RPMI7951 (cell line): Measurements from ENCODE around the gene PTGDR. TPM values are rescaled to one million over a fixed set of nuclear protein-coding genes. Genes with fewer than 3 reads are reported as not detected.

ENCODE experiments used
- DNase-seq: peaks from one replicate; pipeline ENCODE4 v3.0.0-alpha.2; 2012; ENCODE audit warnings: low read depth
- total RNA-seq: library from RNA; depleted of rRNA; stranded (reverse); fragments of >200 nt; shearing (Covaris generic); gene quantifications from 2 replicates; pipeline ENCODE4 v1.2.3, GENCODE V29; 2014

The PTGDR gene
- total RNA-seq, 1 experiment from 2014 or later = not detected

GRCh38 chr14:52263190-52263589 is 4.3 kb upstream of the PTGDR start:
- DNase-seq = no peak

GRCh38 chr14:52265253-52265652 is 2.2 kb upstream of the PTGDR start:
- DNase-seq = no peak

GRCh38 chr14:52266179-52266578 is 1.3 kb upstream of the PTGDR start:
- DNase-seq = peak; percentile 27

- peak; percentile 47 for DNase-seq
These were observed 716 bp upstream of the PTGDR start for GRCh38 chr14:52266782-52267181.

DNA sequence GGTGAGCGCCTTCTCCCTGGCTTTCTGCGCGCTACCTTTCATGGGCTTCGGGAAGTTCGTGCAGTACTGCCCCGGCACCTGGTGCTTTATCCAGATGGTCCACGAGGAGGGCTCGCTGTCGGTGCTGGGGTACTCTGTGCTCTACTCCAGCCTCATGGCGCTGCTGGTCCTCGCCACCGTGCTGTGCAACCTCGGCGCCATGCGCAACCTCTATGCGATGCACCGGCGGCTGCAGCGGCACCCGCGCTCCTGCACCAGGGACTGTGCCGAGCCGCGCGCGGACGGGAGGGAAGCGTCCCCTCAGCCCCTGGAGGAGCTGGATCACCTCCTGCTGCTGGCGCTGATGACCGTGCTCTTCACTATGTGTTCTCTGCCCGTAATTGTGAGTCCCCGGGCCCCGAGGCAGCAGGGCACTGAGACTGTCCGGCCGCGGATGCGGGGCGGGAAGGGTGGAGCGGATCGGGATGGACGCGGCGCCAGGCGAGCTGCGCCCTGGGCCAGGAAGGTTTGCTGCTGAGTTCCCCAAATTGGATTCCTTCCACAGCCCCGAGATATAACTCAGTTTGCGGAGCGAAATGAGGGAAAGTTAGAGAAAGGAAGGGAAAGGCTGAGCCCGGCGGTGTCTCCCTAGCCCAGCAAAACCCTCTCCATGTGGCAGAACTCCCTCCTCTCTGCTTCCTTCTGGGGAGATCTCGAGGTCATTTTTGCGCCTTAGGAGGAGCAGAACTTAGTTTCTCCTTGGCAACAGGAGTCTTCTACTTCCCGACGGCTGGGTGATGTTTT is 972 bp downstream of the PTGDR start:
- no peak for DNase-seq

GRCh38 chr14:52269100-52269499 is 1.6 kb downstream of the PTGDR start:
- no peak for DNase-seq

- DNase-seq = no peak
These were observed 2.5 kb downstream of the PTGDR start for GRCh38 chr14:52269982-52270381.

- DNase-seq = no peak
These were observed 4.0 kb downstream of the PTGDR start for GRCh38 chr14:52271538-52271937.

- DNase-seq = peak; percentile 32
These were observed 4.9 kb downstream of the PTGDR start for GRCh38 chr14:52272375-52272774.

GRCh38 chr14:52275372-52275771 is 7.9 kb downstream of the PTGDR start:
- DNase-seq = no peak

GRCh38 chr14:52277552-52277951 is 10.1 kb downstream of the PTGDR start:
- no peak for DNase-seq

- DNase-seq = peak; percentile 74
These were observed 11.9 kb downstream of the PTGDR start for GRCh38 chr14:52279408-52279807.

DNA sequence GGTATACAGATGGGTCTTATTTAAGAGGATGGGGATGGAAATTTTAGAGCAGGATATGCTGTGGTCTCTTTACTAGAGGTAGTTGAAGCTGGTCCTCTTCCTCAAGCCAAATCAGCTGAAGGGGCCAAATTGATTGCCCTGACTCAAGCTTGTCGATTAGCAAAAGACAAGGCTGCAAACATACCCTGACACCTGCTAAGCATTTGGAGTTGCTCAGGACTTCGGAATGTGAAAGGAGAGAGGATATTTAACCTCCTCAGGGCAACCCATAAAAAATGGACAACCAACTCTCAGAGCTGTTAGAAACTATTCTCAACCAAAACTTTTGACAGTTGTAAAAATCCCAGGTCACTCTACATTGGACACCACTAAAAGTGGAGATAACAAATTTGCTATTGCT is 15.6 kb downstream of the PTGDR start:
- peak; percentile 32 for DNase-seq

GRCh38 chr14:52286661-52287649 is 19.5 kb downstream of the PTGDR start:
- DNase-seq = peak; percentile 9

GRCh38 chr14:52296378-52296777 is 28.9 kb downstream of the PTGDR start:
- DNase-seq = no peak

- no peak for DNase-seq
These were observed 31.3 kb downstream of the PTGDR start for GRCh38 chr14:52298795-52299194.

DNA sequence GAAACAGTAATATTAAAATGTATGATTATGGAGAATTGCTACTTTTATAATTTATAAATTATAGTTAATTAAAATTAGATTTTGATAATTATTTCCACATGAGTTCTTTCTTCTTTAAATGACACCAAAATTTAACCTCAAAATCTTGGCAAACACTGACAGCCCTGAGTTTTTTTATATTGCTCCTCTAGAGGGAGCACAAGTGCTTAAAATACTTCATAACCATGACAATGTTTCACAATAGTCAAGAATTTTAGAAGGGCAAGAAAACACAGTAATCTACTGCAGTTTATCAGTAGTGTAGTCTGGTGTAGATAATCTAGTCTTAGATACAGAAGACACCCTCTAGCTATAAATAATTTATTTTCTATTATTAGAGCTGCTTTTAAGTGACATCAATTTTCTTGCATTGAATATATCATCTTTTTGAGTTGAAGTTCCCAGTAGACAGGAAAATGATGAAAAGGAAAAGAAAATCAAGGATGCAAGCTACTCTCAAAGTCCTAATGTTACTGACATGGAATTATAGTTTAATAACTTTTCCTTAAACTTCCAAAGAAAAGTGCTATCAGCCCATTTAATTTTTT is 32.3 kb downstream of the PTGDR start:
- peak; percentile 50 for DNase-seq

GRCh38 chr14:52303236-52303635 is 35.7 kb downstream of the PTGDR start:
- no peak for DNase-seq

GRCh38 chr14:52304248-52304904 is 36.9 kb downstream of the PTGDR start:
- DNase-seq = no peak

- DNase-seq = no peak
These were observed 37.5 kb downstream of the PTGDR start for GRCh38 chr14:52305014-52305413.

DNA sequence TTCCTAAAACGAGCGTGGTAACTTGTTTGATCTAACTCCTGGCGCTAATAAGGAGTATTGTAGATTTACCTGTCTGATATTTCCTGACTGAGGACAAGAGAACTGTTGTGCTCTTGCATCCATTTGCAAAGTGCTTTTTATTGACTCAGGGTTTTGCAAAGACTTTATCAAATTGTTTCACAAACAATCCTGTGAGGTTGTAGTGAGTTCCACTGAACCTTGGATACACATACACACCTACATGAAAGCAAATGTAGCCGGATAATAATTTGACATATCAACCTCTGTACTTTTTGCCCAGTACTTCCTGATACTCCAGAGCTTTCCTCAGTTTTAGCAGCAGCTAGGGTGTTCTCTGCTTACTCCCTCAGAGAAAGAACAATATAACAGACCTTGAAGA is 39.9 kb downstream of the PTGDR start:
- no peak for DNase-seq

- DNase-seq = no peak
These were observed 40.4 kb downstream of the PTGDR start for GRCh38 chr14:52307905-52308304.
